ENCODE data around the gene TASOR2. TPM values are rescaled to one million over a fixed set of nuclear protein-coding genes. Genes with fewer than 3 reads are reported as not detected.

Gene TASOR2
- total and polyA plus RNA-seq, 9 of the 15 experiments (the other 6 are each of a cell fraction or from before 2014, with no cell fraction given) = 12.7 to 75.3 (median 52.3) TPM

GRCh38 chr10:5684318-5684970, at the start of gene TASOR2 (continued):
- TF ChIP-seq JUN (IDR thresholded peaks at IDR 0.05; ENCODE audit: borderline replicate concordance, low read depth, low read length) (peak; percentile 71; the same call in 1 of the 2 replicates), JUN (CRISPR knock-in tag; IDR thresholded peaks at IDR 0.05; ENCODE audit: borderline replicate concordance) (no peak), ZFPM2 (CRISPR knock-in tag; IDR thresholded peaks at IDR 0.05) (no peak), MEIS2 (IDR thresholded peaks at IDR 0.05; ENCODE audit: partially characterized antibody) (peak; percentile 96), TARDBP (IDR thresholded peaks at IDR 0.05) (0 out of 2 replicates have a peak, but pooled peaks have one; percentile 29), ZNF282 (CRISPR knock-in tag; IDR thresholded peaks at IDR 0.05) (no peak), ZFP1 (CRISPR knock-in tag; IDR thresholded peaks at IDR 0.05) (no peak), NELFE (IDR thresholded peaks at IDR 0.05; ENCODE audit: insufficient read depth, insufficient read length) (no peak), FOXK2 (conservative IDR thresholded peaks at IDR 0.05 in 1 of 2, IDR thresholded peaks at IDR 0.05 in 1 of 2; ENCODE audit: low read depth in 2 of 2) (peak; percentile 80 to 82), ZNF785 (CRISPR knock-in tag; IDR thresholded peaks at IDR 0.05) (no peak), BCL6 (CRISPR knock-in tag; IDR thresholded peaks at IDR 0.05) (no peak), HLTF (IDR thresholded peaks at IDR 0.05) (0 out of 2 replicates have a peak, but pooled peaks have one; percentile 54), FOS (IDR thresholded peaks at IDR 0.05; ENCODE audit: extremely low read depth, insufficient read length) (no peak), ZZZ3 (IDR thresholded peaks at IDR 0.05) (no peak), CTBP1 (IDR thresholded peaks at IDR 0.05; ENCODE audit: borderline replicate concordance) (peak; percentile 75; the same call in 1 of the 2 replicates), NEUROD1 (IDR thresholded peaks at IDR 0.05; ENCODE audit: borderline replicate concordance, low read depth, low read length, partially characterized antibody) (no peak), NR1H2 (CRISPR knock-in tag; IDR thresholded peaks at IDR 0.05) (peak; percentile 79; the same call in 1 of the 2 replicates), ESRRB (CRISPR knock-in tag; IDR thresholded peaks at IDR 0.05; ENCODE audit: borderline replicate concordance) (no peak)
- TF ChIP-seq, protein P1, sequence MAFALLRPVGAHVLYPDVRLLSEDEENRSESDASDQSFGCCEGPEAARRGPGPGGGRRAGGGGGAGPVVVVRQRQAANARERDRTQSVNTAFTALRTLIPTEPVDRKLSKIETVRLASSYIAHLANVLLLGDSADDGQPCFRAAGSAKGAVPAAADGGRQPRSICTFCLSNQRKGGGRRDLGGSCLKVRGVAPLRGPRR (CRISPR knock-in tag; IDR thresholded peaks at IDR 0.05) = peak; percentile 92

Data from K562 (cell line).